Measurements from ENCODE around the gene BCL2L15.

GRCh38 chr1:113850127-113850796 lies 37.1 kb downstream of the BCL2L15 start:
- TF ChIP-seq CTCF (IDR thresholded peaks at IDR 0.05) (no peak), TCF7L2 (IDR thresholded peaks at IDR 0.05; ENCODE audit: low read depth, low read length) (no peak), POLR2AphosphoS5 (IDR thresholded peaks at IDR 0.05; ENCODE audit: low read depth, low read length) (no peak)

Measured in Panc1 (cell line).